T follicular helper cell (primary cell): Measurements from ENCODE around the gene KLF11.
"Not testable (repeated sequence)": the region's sequence is repeated elsewhere in the genome, so short reads cannot be mapped to it uniquely, and the experiment has no call there.

Experiments
- DNase-seq: peaks from one replicate; pipeline ENCODE4 v3.0.0-alpha.2; 2020; ENCODE audit warnings: low read depth

Gene KLF11

DNA sequence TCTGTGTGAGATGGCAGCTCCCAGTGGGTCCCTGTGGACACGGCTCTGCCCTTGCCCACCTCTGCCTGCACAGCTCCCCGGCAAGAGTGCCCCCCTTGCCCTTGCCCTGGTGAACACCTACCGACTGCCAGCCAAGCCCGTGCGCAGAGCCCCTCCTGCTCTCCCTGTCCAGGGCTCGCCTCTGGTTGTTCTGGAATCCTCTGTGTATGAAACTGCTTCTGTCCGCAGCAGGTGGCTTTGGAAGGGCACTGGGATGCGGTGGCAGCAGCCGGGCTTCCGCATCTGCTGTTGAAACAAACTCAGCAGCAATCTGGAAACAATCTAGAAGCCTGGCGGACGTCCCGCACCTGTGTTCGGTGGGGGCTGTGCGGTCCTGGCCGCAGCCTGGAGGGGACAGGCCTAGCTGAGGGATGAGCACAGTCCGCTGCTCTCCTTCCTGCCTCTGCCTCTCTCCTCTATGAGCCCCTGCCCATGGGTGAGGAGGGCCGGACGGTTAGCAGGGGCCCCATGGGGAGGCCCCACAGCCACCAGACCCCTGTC, 34.0 kb upstream of the KLF11 start:
- DNase-seq: no peak

DNA sequence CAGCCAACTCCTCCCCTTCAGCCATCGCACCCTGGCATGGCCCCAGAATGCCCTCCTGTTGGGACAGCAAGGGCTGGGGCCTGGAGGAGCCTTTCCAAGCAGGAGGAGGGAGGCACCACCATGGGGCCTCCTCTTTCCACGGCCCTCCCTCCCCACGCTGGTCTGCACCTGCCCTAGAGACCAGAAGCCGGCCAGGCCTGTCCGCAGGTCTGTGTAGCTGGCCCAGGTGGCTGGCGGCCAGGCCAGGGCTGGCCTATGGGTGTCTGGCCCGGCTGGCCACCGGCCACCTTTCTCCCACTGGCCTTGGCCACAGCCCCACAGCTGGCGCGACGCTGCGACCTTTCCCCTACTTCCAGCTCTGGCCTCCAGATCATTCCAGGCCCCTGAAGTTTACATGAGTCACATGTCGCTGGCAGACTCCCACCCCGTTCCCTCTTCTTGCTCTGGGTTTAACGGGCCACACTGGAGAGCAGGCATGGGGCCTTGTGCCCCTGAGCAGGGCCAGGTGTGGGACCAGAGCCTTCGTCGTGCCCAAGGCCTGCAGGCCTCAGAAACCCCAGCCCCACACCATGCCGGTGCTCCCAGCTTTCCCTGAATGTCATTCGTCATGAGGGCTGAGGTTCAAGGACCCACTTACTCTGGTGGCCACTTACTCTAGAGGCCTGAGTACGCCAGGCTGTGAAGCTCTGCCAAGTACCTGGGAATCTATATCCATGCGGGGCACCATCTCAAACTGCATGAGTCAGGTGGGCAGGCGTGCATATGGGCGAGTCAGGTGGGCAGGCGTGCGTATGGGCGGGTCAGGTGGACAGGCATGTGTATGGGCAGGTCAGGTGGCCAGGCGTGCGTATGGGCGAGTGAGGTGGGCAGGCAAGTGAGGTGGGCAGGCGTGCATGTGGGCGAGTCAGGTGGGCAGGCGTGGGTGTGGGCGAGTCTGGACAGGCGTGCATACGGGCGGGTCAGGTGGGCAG, 33.3 kb upstream of the KLF11 start:
- no peak for DNase-seq

DNA sequence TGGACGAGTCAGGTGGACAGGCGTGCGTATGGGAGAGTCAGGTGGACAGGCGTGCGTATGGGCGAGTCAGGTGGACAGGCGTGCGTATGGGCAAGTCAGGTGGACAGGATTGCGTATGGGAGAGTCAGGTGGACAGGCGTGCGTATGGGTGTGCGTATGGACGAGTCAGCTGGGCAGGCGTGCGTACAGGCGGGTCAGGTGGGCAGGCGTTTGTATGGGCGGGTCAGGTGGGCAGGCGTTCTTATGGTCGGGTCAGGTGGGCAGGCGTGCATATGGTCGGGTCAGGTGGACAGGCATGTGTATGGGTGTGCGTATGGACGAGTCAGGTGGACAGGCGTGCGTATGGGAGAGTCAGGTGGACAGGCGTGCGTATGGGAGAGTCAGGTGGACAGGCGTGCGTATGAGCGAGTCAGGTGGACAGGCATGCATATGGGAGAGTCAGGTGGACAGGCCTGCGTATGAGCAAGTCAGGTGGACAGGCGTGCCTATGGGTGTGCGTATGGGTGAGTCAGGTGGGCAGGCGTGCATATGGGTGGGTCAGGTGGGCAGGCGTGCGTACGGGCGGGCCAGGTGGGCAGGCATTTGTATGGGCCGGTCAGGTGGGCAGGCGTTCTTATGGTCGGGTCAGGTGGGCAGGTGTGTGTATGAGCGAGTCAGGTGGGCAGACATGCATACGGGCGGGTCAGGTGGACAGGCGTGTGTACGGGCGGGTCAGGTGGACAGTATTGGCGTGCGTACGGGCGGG, 32.3 kb upstream of the KLF11 start:
- DNase-seq: not testable (repeated sequence)

DNA sequence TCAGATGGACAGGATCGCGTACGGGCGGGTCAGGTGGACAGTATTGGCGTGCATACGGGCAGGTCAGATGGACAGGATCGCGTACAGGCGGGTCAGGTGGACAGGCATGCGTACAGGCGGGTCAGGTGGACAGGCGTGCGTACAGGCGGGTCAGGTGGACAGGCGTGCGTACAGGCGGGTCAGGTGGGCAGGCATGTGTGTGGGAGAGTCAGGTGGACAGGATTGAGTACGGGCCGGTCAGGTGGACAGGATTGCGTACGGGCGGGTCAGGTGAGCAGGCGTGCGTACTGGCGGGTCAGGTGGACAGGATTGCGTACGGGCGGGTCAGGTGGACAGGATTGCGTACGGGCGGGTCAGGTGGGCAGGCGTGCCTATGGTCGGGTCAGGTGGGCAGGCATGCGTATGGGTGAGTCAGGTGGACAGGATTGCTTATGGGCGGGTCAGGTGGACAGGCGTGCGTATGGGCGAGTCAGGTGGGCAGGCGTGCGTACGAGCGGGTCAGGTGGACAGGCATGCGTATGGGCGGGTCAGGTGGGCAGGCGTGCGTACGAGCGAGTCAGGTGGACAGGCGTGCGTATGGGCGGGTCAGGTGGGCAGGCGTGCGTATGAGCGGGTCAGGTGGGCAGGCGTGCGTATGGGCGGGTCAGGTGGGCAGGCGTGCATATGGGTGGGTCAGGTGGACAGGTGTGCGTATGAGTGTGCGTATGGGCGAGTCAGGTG, 31.6 kb upstream of the KLF11 start:
- DNase-seq: not testable (repeated sequence)

DNA sequence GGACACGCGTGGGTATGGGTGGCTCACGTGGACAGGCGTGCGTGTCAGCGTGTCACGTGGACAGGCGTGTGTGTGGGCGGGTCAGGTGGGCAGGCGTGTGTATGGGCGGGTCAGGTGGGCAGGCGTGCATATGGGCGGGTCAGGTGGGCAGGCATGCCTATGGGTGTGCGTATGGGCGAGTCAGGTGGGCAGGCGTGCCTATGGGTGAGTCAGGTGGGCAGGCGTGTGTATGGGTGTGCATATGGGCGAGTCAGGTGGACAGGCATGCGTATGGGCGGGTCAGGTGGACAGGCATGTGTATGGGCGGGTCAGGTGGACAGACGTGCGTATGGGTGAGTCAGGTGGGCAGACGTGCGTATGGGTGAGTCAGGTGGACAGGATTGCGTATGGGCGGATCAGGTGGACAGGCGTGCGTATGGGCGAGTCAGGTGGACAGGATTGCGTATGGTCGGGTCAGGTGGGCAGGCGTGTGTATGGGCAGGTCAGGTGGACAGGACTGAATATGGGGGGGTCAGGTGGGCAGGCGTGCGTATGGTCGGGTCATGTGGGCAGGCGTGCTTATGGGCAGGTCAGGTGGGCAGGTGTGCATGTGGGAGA, 30.9 kb upstream of the KLF11 start:
- DNase-seq: not testable (repeated sequence)

DNA sequence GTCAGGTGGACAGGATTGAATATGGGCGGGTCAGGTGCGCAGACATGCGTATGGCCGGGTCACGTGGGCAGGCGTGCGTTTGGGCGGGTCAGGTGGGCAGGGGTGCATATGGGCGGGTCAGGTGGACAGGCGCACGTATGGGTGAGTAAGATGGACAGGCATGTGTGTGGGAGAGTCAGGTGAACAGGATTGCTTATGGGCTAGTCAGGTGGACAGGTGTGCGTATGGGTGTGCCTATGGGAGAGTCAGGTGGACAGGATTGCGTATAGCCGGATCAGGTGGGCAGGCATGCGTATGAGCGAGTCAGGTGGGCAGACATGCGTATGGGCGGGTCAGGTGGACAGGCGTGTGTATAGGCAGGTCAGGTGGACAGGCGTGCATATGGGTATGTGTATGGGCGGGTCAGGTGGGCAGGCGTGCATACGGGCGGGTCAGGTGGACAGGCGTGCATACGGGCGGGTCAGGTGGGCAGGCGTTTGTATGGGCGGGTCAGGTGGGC, 30.3 kb upstream of the KLF11 start:
- DNase-seq: no peak

DNA sequence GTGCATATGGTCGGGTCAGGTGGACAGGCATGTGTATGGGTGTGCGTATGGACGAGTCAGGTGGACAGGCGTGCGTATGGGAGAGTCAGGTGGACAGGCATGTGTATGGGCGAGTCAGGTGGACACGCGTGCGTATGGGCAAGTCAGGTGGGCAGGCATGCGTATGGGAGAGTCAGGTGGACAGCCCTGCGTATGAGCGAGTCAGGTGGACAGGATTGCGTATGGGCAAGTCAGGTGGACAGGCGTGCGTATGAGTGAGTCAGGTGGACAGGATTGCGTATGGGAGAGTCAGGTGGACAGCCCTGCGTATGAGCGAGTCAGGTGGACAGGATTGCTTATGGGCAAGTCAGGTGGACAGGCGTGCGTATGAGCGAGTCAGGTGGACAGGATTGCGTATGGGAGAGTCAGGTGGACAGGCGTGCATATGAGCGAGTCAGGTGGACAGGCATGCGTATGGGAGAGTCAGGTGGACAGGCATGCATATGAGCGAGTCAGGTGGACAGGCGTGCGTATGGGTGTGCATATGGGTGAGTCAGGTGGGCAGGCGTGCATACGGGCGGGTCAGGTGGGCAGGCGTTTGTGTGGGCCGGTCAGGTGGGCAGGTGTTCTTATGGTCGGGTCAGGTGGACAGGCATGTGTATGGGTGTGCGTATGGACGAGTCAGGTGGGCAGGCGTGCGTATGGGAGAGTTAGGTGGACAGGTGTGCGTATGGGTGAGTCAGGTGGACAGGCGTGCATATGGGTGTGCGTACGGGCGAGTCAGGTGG, 29.5 kb upstream of the KLF11 start:
- DNase-seq: not testable (repeated sequence)

DNA sequence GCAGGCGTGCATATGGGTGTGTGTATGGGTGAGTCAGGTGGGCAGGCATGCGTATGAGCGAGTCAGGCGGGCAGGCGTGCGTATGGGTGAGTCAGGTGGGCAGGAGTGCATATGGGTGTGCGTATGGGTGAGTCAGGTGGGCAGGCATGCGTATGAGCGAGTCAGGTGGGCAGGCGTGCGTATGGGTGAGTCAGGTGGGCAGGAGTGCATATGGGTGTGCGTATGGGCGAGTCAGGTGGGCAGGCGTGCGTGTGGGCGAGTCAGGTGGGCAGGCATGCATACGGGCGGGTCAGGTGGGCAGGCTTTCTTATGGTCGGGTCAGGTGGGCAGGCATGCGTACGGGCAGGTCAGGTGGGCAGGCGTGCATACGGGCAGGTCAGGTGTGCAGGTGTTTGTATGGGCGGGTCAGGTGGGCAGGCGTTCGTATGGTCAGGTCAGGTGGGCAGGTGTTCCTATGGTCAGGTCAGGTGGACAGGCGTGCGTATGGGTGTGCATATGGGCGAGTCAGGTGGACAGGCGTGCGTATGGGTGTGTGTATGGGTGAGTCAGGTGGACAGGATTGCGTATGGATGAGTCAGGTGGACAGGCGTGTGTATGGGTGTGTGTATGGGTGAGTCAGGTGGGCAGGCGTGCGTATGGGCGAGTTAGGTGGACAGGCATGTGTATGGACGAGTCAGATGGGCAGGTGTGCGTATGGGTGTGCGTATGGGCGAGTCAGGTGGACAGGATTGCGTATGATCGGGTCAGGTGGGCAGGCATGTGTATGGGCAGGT, 28.7 kb upstream of the KLF11 start:
- DNase-seq: no peak

DNA sequence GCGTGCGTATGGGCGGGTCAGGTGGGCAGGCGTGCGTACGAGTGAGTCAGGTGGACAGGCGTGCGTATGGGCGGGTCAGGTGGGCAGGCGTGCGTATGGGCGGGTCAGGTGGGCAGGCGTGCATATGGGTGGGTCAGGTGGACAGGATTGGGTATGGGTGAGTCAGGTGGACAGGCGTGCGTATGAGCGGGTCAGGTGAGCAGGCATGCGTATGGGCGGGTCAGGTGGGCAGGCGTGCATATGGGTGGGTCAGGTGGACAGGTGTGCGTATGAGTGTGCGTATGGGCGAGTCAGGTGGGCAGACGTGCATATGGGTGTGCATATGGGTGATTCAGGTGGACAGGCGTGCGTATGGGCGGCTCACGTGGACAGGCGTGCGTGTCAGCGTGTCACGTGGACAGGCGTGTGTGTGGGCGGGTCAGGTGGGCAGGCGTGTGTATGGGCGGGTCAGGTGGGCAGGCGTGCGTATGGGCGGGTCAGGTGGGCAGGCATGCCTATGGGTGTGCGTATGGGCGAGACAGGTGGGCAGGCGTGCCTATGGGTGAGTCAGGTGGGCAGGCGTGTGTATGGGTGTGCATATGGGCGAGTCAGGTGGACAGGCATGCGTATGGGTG, 27.9 kb upstream of the KLF11 start:
- not testable (repeated sequence) for DNase-seq

DNA sequence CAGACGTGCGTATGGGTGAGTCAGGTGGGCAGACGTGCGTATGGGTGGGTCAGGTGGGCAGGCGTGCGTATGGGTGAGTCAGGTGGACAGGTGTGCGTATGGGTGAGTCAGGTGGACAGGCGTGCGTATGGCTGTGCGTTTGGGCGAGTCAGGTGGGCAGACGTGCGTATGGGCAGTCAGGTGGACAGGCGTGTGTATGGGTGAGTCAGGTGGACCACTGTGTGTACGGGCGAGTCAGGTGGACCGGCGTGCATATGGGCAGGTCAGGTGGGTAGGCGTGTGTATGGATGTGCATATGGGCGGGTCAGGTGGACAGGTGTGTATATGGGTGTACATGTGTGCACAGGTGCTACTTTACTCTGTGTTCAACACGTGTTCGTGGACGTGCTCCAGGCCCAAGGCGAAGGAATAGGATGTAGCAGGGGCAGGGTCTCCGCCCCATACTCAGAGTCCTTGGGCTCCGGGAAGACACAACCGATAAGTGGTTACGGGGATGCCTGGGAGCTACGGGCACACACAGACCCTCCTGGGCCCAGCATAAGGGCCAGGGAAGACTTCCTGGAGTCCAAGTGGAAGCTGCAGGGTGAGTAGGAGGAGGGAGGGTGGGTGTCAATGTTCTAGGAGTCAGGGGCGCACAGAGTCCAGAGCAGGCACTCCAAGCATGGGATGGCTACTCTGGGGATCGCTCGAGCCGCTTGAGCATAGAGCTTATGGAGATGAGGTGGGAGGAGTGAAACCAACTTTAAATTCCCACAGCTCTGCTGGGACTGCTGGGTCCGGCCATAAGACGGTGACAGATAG, 27.1 kb upstream of the KLF11 start:
- no peak for DNase-seq

DNA sequence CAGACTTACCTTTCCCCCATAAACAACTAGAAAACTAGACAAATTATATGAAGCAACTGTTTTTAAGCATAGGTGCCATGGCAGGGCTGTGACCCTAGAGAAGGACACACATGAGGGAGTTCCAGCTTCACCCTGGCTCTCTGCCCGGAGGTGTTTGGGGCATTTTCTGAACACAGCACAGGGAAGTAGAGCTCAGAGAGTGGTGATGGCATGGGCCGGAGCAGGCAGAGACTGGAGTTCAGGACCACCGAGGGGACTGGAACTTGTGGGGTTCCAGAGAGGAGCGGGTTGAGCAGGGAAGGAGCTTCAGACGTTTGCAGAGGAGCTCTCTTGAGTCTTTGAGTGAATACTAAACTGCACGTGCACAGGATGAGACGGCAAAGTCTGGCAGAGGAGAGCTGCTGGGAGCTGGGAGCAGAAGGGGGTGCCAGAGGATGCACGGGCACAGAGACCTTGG, 26.5 kb upstream of the KLF11 start:
- no peak for DNase-seq

DNA sequence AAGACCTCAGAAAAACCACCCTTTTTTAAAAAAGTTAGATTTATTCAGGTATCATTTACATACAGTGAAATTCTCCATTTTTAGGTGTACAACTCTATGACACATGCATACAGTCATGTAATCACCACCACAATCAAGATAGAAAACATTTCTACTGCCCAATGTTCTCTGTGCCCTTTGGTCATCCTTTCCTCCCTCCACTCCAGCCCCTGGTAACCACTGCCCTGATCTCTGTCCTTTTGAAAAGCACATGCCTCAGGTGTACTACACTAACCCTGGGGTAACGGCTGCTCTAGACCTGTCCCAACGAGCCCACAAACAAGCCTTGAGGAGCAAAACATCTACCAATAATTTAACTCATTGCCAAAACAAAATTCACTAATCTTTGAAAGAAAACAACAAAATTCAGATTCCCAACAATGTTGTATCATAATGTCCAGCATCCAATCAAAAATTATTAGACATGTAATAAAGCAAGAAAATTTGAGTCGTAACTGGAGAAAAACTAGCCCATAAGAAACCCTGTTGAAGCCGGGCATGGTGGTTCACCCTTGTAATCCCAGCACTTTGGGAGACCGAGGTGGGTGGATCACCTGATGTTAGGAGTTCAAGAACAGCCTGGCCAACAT, 25.9 kb upstream of the KLF11 start:
- DNase-seq: no peak

DNA sequence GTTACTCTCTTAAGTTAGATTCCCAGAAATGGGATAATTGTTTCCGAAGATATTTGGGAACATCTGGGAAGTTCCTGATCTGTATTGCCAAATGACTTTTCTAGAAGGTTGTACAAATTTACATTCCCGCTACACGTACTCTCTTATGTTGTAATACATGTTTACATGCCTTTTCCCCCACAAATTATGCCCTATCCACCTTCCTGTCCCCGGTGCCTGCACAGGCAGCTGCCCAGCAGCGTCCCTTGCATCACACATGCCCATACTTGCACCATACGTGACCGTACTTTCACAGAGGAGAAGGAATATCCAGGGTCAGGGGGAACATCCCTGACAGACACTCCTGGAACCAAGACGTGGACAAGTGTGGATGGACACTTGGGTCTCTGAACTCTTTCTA, 24.2 kb upstream of the KLF11 start:
- DNase-seq: no peak

DNA sequence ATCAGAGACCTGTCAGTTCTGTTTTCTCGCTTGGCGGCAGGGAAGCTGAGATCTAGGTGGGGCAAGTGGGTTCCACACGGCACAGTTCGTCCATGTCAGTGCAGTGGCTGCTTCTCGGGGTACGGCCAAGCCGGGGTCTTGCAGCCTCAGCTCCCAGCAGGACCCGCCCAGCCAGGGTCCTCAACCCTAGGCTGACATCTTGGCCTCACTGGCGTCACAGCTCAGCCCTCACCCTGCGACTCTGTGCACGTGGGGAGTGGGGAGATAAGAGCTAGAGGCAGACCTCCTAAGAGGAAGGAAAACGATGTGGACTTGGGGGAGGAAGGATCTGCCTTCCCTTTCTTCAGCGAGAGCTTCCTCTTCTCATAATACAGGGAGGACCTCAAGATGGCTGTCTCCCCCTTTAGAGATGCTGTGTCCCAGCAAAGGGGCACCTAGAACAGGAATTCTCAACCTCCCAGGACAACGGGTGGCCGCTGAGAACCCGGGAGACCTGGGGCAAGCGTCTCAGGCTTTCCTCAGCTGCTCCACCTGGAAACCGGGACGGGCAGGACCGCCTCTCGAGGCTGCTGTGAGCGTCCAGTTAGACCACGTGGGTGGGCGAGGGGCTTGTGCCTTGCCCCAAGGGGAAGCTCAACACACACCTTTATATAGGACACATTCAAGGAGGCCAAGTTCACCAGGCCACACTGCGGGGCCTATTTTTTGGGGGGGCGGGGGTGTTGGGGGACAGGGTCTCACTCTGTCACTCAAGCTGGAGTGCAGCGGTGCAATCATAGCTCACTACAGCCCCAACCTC, 23.5 kb upstream of the KLF11 start:
- no peak for DNase-seq

DNA sequence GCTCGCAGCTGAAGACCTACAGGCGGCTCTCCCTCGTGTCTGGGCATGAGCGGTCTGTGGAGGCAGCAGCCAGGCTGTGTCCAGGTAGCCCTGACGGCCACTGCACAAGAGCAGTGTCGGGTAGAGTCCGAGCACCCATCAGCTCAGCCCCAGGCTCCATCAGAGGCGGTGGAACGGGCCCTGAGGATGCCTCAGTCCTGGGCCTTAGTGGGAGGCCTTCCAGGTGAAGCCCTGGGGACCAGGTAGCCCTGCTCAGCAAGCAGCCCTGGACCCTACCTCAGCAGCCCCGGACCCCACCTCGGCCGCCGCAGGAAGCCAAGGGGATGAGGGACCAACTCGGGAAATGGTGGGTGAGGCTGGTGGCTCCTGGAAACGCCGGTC, 21.3 kb upstream of the KLF11 start:
- DNase-seq: no peak

DNA sequence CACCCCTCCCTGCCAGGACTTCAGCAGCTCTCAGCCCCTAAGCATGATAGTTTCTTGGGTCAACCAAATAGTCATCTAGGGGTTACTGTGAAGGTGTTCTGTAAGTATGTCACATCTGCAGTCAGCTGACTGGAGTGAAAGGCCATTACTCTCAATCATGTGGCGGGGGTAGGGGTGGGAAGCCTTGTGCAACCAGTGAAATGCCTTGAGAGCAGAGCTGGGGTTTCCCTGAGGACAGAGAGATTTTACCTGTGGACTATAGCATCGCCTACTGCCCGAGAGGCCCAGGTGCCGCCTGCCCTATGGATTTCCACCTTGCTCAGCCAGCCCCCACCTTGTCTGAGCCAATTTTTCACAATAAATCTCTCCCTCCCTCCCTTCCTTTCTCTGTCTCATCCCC, 20.9 kb upstream of the KLF11 start:
- no peak for DNase-seq

DNA sequence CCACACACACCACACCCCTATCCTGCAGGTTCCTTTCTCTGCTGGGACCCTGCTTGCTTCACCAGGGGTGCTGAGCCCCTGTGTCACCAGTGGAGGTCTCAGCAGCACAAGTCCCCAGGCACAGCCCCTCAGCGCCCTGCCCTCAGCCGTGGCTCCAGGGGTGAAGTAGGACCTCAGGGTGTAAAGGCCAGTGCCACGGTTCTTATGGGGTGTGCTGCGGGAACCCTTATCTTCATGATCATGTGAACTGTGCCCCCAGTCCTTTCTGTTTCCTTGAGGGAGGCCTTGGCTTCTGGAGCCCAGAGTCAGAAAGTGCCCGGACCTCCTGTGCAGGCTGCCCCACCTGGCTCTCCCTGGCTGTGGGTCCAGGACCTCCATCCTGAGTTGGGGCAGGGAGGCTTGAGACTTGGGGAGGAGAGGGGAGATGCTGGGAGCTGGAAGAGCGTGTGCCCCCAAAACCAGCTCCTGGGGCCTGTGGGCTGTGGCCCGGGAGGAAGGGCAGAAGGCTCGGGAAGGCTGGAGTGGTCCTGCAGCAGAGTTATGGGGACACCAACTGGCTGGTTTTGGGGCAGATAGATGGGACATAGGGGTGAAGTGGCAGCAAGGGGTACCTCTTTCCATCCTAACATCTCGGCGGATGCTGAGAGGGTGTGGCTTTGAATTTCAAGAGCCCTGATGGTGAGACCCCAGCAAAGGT, 20.2 kb upstream of the KLF11 start:
- no peak for DNase-seq
